NT2/D1 (cell line): ENCODE data around the gene KIF1B.

Source experiments
- YY1 ChIP-seq: IDR thresholded peaks from 2 replicates; pipeline ENCODE4 v1.6.1; 2011; ENCODE audit not compliant: insufficient read length, insufficient read depth
- ZNF274 ChIP-seq: IDR thresholded peaks from 2 replicates; pipeline ENCODE4 v1.6.1; 2011; ENCODE audit warnings: mild to moderate bottlenecking, low read depth, low read length

DNA sequence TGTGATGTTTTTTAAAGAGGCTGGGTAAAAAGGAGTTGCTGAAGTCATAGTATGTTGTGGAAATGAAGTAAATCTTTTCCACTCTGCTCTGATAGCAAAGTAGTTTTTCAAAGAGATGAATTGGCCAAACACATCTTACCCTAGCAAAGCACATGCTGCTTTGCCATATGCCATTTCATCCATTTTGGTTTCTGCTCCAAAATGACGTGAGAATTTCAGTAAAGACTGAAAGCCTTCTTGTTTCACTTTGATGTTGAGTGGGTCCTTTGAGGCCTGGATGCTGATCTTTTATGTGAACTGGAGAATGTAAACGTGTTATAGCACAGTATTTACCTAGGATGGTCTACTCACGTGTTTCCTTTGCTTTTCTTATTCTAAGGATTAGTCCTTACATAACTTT is 115.2 kb downstream of the KIF1B start:
- TF ChIP-seq ZNF274, result no peak
- no peak for TF ChIP-seq YY1
